Trophoblast cell (in vitro differentiated cells and primary cell): Measurements from ENCODE around the gene PRKAR1A.

Experiments used
- DNase-seq, 2 donors: peaks; one replicate each; pipeline ENCODE4 v3.0.0-alpha.2; 2016
- H2AFZ ChIP-seq: 2 replicates; pipeline ENCODE4 v1.6.1; 2013; ENCODE audit warnings: low read length, moderate library complexity, mild to moderate bottlenecking; ENCODE audit not compliant: insufficient read depth, poor library complexity
- H2AK5ac ChIP-seq: 2 replicates; pipeline ENCODE4 v1.6.1; 2013; ENCODE audit warnings: mild to moderate bottlenecking, low read length
- H2BK120ac ChIP-seq: 2 replicates; pipeline ENCODE4 v1.6.1; 2013; ENCODE audit warnings: low read length, mild to moderate bottlenecking, moderate library complexity; ENCODE audit not compliant: insufficient read depth, poor library complexity
- H2BK12ac ChIP-seq: 2 replicates; pipeline ENCODE4 v1.6.1; 2013; ENCODE audit warnings: mild to moderate bottlenecking, low read length, moderate library complexity
- H2BK5ac ChIP-seq: 2 replicates; pipeline ENCODE4 v1.6.1; 2013; ENCODE audit warnings: low read length, low read depth, moderate library complexity, mild to moderate bottlenecking; ENCODE audit not compliant: poor library complexity
- H3K14ac ChIP-seq: 2 replicates; pipeline ENCODE4 v1.6.1; 2013; ENCODE audit warnings: mild to moderate bottlenecking, low read length
- H3K18ac ChIP-seq: 2 replicates; pipeline ENCODE4 v1.6.1; 2013; ENCODE audit warnings: mild to moderate bottlenecking, low read length
- H3K23ac ChIP-seq: 2 replicates; pipeline ENCODE4 v1.6.1; 2013; ENCODE audit warnings: low read length
- H3K27ac ChIP-seq: 2 replicates; pipeline ENCODE4 v1.5.1; 2013; ENCODE audit warnings: low read depth, mild to moderate bottlenecking, inconsistent platforms, low read length, moderate library complexity
- H3K27me3 ChIP-seq: 2 replicates; pipeline ENCODE4 v1.6.1; 2013; ENCODE audit warnings: inconsistent platforms, mild to moderate bottlenecking, low read length, moderate library complexity; ENCODE audit not compliant: insufficient read depth
- H3K36me3 ChIP-seq, 2 experiments: 1 replicate in 1 of 2; 2 replicates in 1 of 2; pipeline ENCODE4 v1.6.1; 2013; ENCODE audit warnings: low read length in 2 of 2, mild to moderate bottlenecking in 2 of 2, moderate library complexity in 1 of 2; ENCODE audit not compliant: insufficient read depth in 2 of 2, control insufficient read depth in 1 of 2
- H3K4ac ChIP-seq: 2 replicates; pipeline ENCODE4 v1.6.1; 2013; ENCODE audit warnings: low read depth, mild to moderate bottlenecking, low read length, moderate library complexity
- H3K4me1 ChIP-seq, 2 experiments: 1 replicate in 1 of 2; 2 replicates in 1 of 2; pipeline ENCODE4 v1.6.1; 2013; ENCODE audit warnings: low read length in 2 of 2, mild to moderate bottlenecking in 2 of 2, moderate library complexity in 1 of 2; ENCODE audit not compliant: insufficient read depth in 2 of 2, control insufficient read depth in 1 of 2
- H3K4me2 ChIP-seq: 2 replicates; pipeline ENCODE4 v1.6.1; 2013; ENCODE audit warnings: inconsistent platforms, mild to moderate bottlenecking, low read length, moderate library complexity
- H3K4me3 ChIP-seq: 2 replicates; pipeline ENCODE4 v1.5.1; 2013; ENCODE audit warnings: mild to moderate bottlenecking, low read depth, low read length, inconsistent platforms
- H3K79me1 ChIP-seq: one replicate; pipeline ENCODE4 v1.6.1; 2013; ENCODE audit warnings: low read length
- H3K79me2 ChIP-seq: 2 replicates; pipeline ENCODE4 v1.6.1; 2013; ENCODE audit warnings: low read length, mild to moderate bottlenecking; ENCODE audit not compliant: control insufficient read depth, insufficient read depth, poor library complexity
- H3K9ac ChIP-seq: 2 replicates; pipeline ENCODE4 v1.6.1; 2013; ENCODE audit warnings: mild to moderate bottlenecking, low read length
- H3K9me3 ChIP-seq: 2 replicates; pipeline ENCODE4 v1.6.1; 2013; ENCODE audit warnings: low read depth, mild to moderate bottlenecking, control low read depth, inconsistent platforms, low read length; ENCODE audit not compliant: insufficient read depth
- H4K12ac ChIP-seq: 2 replicates; pipeline ENCODE4 v1.6.1; 2013; ENCODE audit warnings: low read depth, mild to moderate bottlenecking, low read length, moderate library complexity
- H4K8ac ChIP-seq: 2 replicates; pipeline ENCODE4 v1.6.1; 2013; ENCODE audit warnings: low read depth, mild to moderate bottlenecking, low read length, moderate library complexity
- H4K91ac ChIP-seq: one replicate; pipeline ENCODE4 v1.6.1; 2013; ENCODE audit warnings: low read depth, mild to moderate bottlenecking, low read length, moderate library complexity
- WGBS: extraction: QIAGEN DNeasy Blood & Tissue Kit; methylation state at CpG from one replicate; pipeline ENCODE4 v1.1.7; 2013; ENCODE audit warnings: missing lambda C conversion rate; ENCODE audit not compliant: insufficient read length, insufficient coverage; ENCODE audit errors: extremely low coverage; 5-methylcytosine and 5-hydroxymethylcytosine counted together

The PRKAR1A gene

GRCh38 chr17:68519911-68520310 lies 7.7 kb downstream of the PRKAR1A start:
- Histone ChIP-seq H2BK120ac (no peak overlapping the region), H4K12ac (no peak overlapping the region), H3K18ac (peak overlapping the region; percentile 51), H3K4ac (no peak overlapping the region), H2AFZ (no peak overlapping the region), H4K91ac (no peak overlapping the region), H4K8ac (no peak overlapping the region), H2AK5ac (no peak overlapping the region), H3K79me2 (peaks cover 5% of the 10 kb centered on the region), H3K9ac (no peak overlapping the region), H3K4me3 (no peak overlapping the region), H3K27ac (no peak overlapping the region), H3K27me3 (no peaks in the 10 kb centered on the region), H2BK5ac (no peak overlapping the region), H3K36me3 (peaks cover 18 to 35% of the 10 kb centered on the region in 2 experiments), H3K4me2 (no peak overlapping the region), H3K9me3 (peaks cover 4% of the 10 kb centered on the region), H3K4me1 (peaks cover 1 to 2% of the 10 kb centered on the region in 2 experiments), H3K79me1 (no peaks in the 10 kb centered on the region), H3K23ac (no peak overlapping the region), H2BK12ac (no peak overlapping the region), H3K14ac (no peak overlapping the region)
- DNase-seq, result no peak
- no CpG with 5 or more reads among the region's 1 CpG for WGBS

- no peak overlapping the region for H3K14ac ChIP-seq
- H3K9ac ChIP-seq, result no peak overlapping the region
- H3K79me2 ChIP-seq, result peaks cover 2% of the 10 kb centered on the region
- no peak overlapping the region for H2AFZ ChIP-seq
- H3K27me3 ChIP-seq, result no peaks in the 10 kb centered on the region
- no peak overlapping the region for H3K4me2 ChIP-seq
- no peak overlapping the region for H3K4ac ChIP-seq
- peaks cover 17 to 37% of the 10 kb centered on the region in 2 experiments for H3K36me3 ChIP-seq
- no peak overlapping the region for H2AK5ac ChIP-seq
- no peaks in the 10 kb centered on the region for H3K79me1 ChIP-seq
- no peak overlapping the region for H4K91ac ChIP-seq
- H3K23ac ChIP-seq, result no peak overlapping the region
- no peak overlapping the region for H2BK120ac ChIP-seq
- no peak for DNase-seq
- H2BK12ac ChIP-seq, result no peak overlapping the region
- no peaks in the 10 kb centered on the region for H3K4me1 ChIP-seq
- no peak overlapping the region for H4K8ac ChIP-seq
- H3K18ac ChIP-seq, result no peak overlapping the region
- no peak overlapping the region for H3K27ac ChIP-seq
- no peak overlapping the region for H2BK5ac ChIP-seq
- H3K4me3 ChIP-seq, result no peak overlapping the region
- H4K12ac ChIP-seq, result no peak overlapping the region
- H3K9me3 ChIP-seq, result peaks cover 2% of the 10 kb centered on the region
Measured at GRCh38 chr17:68522266-68522665, 10.0 kb downstream of the PRKAR1A start.

- Histone ChIP-seq H2AFZ (no peak overlapping the region), H2BK120ac (no peak overlapping the region), H3K9me3 (no peaks in the 10 kb centered on the region), H4K12ac (no peak overlapping the region), H2AK5ac (no peak overlapping the region), H3K4me1 (no peaks in the 10 kb centered on the region), H2BK12ac (no peak overlapping the region), H2BK5ac (no peak overlapping the region), H3K4ac (no peak overlapping the region), H3K14ac (no peak overlapping the region), H3K27ac (no peak overlapping the region), H3K27me3 (no peaks in the 10 kb centered on the region), H3K23ac (no peak overlapping the region), H3K4me3 (no peak overlapping the region), H3K9ac (no peak overlapping the region), H3K18ac (no peak overlapping the region), H3K4me2 (no peak overlapping the region), H3K36me3 (peaks cover 8 to 28% of the 10 kb centered on the region in 2 experiments), H4K91ac (no peak overlapping the region), H3K79me2 (no peaks in the 10 kb centered on the region), H3K79me1 (no peaks in the 10 kb centered on the region), H4K8ac (no peak overlapping the region)
- DNase-seq, result no peak
- no CpG with 5 or more reads among the region's 3 CpGs for WGBS
Measured at GRCh38 chr17:68526548-68526947, 14.3 kb downstream of the PRKAR1A start.

- H3K4ac ChIP-seq, result no peak overlapping the region
- no CpG with 5 or more reads among the region's 4 CpGs for WGBS
- H3K79me2 ChIP-seq, result no peaks in the 10 kb centered on the region
- H3K9ac ChIP-seq, result no peak overlapping the region
- H3K4me1 ChIP-seq, result no peaks in the 10 kb centered on the region
- H2AK5ac ChIP-seq, result no peak overlapping the region
- no peak overlapping the region for H3K14ac ChIP-seq
- H4K12ac ChIP-seq, result no peak overlapping the region
- H3K18ac ChIP-seq, result no peak overlapping the region
- DNase-seq, result peak in 1 of 2 donors; percentile 54
- H3K9me3 ChIP-seq, result no peaks in the 10 kb centered on the region
- H3K4me3 ChIP-seq, result no peak overlapping the region
- H3K36me3 ChIP-seq, result peaks cover 8 to 28% of the 10 kb centered on the region in 2 experiments
- H3K4me2 ChIP-seq, result no peak overlapping the region
- no peak overlapping the region for H2BK12ac ChIP-seq
- H3K79me1 ChIP-seq, result no peaks in the 10 kb centered on the region
- no peak overlapping the region for H3K23ac ChIP-seq
- H4K91ac ChIP-seq, result no peak overlapping the region
- no peak overlapping the region for H2BK5ac ChIP-seq
- H3K27me3 ChIP-seq, result no peaks in the 10 kb centered on the region
- H4K8ac ChIP-seq, result no peak overlapping the region
- H2AFZ ChIP-seq, result no peak overlapping the region
- H3K27ac ChIP-seq, result no peak overlapping the region
- H2BK120ac ChIP-seq, result no peak overlapping the region
Measured at GRCh38 chr17:68527314-68527713, 15.1 kb downstream of the PRKAR1A start.
